AG09319 (cell line): Measurements from ENCODE around the gene SZT2.

ENCODE experiments used
- DNase-seq: peaks from one replicate; pipeline ENCODE4 v3.0.0-alpha.2; 2010; ENCODE audit warnings: low read depth; ENCODE audit errors: extremely low read depth
- TF ChIP-seq, protein P1 (sequence below): IDR thresholded peaks from 2 replicates; pipeline ENCODE4 v1.5.1; 2011; ENCODE audit warnings: low read depth, mild to moderate bottlenecking, inconsistent platforms, low read length, moderate library complexity

Gene SZT2

DNA sequence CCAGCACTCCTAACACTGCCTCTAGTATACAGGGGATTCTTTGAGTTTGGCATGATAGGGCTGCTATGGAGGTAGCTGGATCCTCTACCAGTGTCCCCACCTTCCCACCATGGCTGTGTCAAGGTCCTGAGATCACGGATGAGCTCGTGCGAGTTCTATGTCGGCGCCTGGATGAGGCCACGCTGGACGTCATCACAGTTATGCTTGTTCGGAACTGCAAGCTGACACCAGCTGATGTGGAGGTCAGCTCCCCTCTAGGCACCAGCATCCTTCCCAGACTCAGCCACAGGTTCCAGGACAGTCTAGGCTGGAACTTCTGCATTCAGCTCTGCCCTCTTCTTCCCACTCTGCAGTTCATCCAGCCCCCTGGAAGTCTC is 48.9 kb downstream of the SZT2 start:
- no peak for DNase-seq
- TF ChIP-seq, protein P1, sequence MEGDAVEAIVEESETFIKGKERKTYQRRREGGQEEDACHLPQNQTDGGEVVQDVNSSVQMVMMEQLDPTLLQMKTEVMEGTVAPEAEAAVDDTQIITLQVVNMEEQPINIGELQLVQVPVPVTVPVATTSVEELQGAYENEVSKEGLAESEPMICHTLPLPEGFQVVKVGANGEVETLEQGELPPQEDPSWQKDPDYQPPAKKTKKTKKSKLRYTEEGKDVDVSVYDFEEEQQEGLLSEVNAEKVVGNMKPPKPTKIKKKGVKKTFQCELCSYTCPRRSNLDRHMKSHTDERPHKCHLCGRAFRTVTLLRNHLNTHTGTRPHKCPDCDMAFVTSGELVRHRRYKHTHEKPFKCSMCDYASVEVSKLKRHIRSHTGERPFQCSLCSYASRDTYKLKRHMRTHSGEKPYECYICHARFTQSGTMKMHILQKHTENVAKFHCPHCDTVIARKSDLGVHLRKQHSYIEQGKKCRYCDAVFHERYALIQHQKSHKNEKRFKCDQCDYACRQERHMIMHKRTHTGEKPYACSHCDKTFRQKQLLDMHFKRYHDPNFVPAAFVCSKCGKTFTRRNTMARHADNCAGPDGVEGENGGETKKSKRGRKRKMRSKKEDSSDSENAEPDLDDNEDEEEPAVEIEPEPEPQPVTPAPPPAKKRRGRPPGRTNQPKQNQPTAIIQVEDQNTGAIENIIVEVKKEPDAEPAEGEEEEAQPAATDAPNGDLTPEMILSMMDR = no peak

DNA sequence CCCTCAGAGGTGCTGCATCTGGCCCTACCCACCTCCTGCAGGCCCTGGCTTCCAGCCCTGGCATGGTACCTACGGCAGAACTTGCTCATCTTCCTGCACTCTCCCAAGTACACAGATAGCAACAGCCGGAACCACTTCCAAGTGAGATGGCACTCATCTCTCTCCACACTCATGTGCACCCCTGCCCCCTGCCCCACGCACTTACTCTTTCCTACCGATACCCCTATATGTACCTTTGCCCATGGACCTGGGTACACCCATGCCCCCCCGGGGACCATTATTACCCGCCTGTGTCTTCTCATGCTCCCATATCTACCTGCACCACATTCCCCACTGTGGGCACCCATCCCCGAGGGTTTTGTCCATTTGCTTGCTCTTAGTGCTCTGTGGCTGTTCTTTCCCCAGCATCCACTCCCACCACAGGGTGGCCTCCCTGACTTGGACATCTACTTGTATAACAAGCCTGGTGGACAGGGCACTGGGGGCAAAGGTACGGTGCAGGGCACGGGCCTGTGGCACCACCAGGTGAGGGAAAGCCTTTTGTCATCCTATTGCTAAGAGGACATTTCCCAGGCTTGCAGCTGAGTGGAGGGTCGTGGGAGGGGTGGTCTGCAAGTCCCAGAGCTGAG is 49.4 kb downstream of the SZT2 start:
- TF ChIP-seq, protein P1 = no peak
- no peak for DNase-seq

DNA sequence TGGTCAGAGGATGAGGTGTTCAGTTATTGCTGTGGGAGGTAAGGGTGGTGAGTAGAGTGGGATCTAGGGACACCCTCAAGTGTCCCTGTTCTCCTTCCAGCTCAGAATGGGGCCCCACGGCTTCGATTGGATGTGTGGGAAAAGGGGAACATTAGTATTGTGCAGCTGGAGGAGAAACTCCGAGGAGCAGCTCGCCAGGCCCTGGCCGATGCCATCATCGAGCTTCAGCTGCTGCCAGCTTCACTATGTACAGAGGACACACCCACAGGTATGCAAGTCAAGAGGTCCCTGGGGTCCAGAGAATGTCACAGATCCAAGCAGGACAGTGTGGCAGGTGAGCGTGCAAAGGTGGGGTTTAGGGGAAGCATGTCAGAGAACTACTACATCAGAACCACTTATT is 50.1 kb downstream of the SZT2 start:
- no peak for DNase-seq
- TF ChIP-seq, protein P1 = no peak

DNA sequence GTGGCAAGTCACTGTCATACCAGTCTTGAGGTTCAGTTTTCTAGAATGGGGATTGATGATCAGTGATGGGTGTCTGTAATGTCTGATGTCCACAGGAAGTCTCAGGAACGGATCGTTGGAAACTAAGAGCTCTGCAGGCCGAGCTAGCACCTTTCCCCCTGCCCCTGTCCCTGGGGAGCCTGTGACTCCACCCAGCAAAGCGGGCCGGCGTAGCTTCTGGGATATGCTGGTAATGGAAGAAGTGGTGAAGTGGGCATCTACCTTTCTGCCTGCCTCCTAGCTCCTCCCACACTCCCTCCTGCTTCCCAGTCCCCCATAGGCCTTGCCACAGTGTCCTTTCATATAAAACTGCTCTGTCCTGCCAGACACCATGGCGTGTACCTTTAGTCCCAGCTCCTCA is 50.7 kb downstream of the SZT2 start:
- no peak for DNase-seq
- TF ChIP-seq, protein P1 = no peak

DNA sequence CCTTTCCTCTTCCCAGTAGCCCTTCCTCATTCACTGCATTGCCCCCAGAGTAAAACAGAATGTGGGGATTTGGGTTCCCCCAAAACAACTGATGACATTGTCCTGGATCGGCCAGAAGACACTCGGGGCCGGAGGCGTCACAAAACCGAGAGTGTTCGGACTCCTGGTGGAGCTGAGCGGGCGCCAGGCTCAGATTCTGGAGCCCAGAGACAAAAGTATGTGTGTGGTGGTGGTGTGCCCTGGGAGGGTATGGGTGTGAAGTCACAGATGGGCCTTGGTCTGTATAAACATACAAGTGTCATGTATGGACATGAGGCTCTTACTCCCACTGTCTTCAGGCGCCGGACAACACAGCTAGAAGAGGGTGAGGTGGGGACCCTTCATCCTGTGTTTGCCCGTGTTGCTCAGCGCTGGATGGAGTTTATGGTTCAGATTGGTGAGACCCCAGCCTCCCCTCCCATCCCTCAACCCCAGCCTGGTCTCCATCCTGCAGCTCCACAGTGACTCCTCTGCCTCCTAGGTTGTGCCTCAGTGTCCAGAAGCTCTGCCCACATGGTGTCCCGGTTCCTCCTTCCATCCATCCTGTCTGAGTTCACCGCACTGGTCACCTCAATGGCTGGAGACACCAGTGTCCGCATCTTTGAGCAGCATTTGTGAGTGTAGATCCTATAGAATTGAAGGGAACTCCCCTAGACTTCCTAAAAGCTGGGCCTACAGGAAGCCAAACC is 51.6 kb downstream of the SZT2 start:
- TF ChIP-seq, protein P1 = no peak
- no peak for DNase-seq

DNA sequence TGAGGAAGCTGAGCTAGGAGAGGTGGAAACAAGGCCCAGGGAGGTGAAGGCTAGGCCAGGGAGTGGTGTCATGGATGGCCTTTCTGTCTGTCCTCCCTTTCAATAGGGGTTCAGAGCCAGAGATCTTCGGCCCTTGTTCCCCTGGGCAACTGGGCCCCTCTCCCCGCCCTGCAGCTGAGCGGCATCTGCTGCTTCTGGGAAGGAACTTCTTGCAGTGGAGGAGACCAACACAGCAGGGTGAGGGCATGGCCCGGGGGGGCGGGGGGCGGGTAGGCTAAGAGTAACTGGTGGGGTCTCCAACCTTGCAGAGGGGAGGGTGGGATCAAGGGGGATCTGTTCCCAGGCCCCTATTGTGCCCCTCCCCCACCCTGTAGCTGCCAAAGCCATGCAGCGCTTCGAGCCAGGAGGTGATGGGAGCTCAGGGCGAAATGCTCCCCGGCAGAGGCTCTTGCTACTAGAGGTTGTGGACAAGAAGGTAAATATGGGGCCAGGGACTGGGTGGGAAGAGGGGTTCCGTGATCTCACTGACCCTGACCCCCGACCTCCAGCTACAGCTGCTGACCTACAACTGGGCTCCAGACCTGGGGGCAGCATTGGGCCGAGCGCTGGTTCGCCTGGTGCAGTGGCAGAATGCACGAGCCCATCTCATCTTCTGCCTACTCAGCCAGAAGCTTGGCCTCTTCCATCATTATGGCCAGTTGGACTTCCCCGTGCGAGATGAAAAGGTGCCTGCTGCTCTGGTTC is 52.4 kb downstream of the SZT2 start:
- no peak for DNase-seq
- TF ChIP-seq, protein P1 = no peak

DNA sequence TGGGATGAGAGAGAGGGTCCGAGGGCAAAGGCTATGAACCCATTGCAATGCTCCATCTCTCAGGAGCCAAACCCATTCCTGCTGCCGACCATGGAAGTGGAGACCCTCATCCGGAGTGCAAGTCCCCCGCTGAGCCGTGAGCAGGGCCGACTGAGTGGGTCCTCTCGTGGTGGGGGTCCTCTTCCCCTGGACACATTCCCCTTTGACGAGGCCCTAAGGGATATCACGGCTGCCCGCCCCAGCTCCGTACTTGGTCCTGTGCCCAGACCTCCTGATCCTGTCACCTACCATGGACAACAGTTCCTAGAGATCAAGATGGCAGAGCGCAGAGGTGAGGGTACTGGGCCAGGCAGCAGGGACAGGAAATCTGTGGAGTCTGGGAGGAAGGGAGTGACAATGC is 53.1 kb downstream of the SZT2 start:
- TF ChIP-seq, protein P1 = no peak
- DNase-seq = no peak
